Stomach (tissue), 4 donors: ENCODE data around the gene CCDC88C.

Experiments
- CTCF ChIP-seq, 7 experiments: fragments of 450-650 bp in 4 of 7; fragments of 200-600 bp in 3 of 7; sonication (generic) in 3 of 7; IDR thresholded peaks; one replicate each; pipeline ENCODE4 v1.5.1; 2016 to 2019; ENCODE audit warnings: antibody characterized with exemption in 7 of 7, control low read depth in 2 of 7, mild to moderate bottlenecking in 1 of 7
- POLR2A ChIP-seq, 4 donors: fragments of 450-650 bp; IDR thresholded peaks; one replicate each; pipeline ENCODE4 v1.6.1; 2016; ENCODE audit warnings: antibody characterized with exemption in 4 of 4, control low read depth in 2 of 4, mild to moderate bottlenecking in 1 of 4, moderate library complexity in 1 of 4
- POLR2AphosphoS5 ChIP-seq, 3 donors: sonication (generic); formaldehyde crosslinking; IDR thresholded peaks; one replicate each; pipeline ENCODE4 v1.6.1; 2016; ENCODE audit warnings: antibody characterized with exemption in 3 of 3

GRCh38 chr14:91394105-91395081 lies 23.2 kb downstream of the CCDC88C start:
- TF ChIP-seq CTCF (IDR thresholded peaks at IDR 0.05): no peak
- TF ChIP-seq POLR2A (IDR thresholded peaks at IDR 0.05): no peak
- TF ChIP-seq POLR2AphosphoS5 (IDR thresholded peaks at IDR 0.05): no peak
